H1 (cell line): ENCODE data around the gene TRAF5. TPM values are rescaled to one million over a fixed set of nuclear protein-coding genes. Genes with fewer than 3 reads are reported as not detected.

Experiments used
- CTCF ChIA-PET: fragments of 300-600 bp; sonication (Branson Sonifier 250); formaldehyde crosslinking; loops from one replicate; lab custom pipeline; 2021; ENCODE audit not compliant: partially characterized antibody; lab: Charles Lee
- POLR2A ChIA-PET: fragments of 300-600 bp; sonication (Branson Sonifier 250); formaldehyde crosslinking; loops from one replicate; lab custom pipeline; 2021; ENCODE audit warnings: inconsistent platforms; ENCODE audit not compliant: partially characterized antibody; lab: Charles Lee
- DNase-seq, 2 experiments: peaks; one replicate each; pipeline versions ENCODE4 v3.0.0 to v3.0.0-alpha.2; 2010 to 2022; ENCODE audit warnings: low spot score in 2 of 2, low read depth in 1 of 2, mixed read lengths in 1 of 2
- FAIRE-seq: peaks from 2 replicates; lab custom pipeline; 2011; peaks lifted over from hg19 to GRCh38; lab: Jason Lieb, UNC
- H2AFZ ChIP-seq: 2 replicates; pipeline ENCODE4 v1.8.1; 2012; ENCODE audit warnings: low read length, inconsistent platforms
- H2AK5ac ChIP-seq: 2 replicates; pipeline ENCODE4 v1.6.1; 2013; ENCODE audit warnings: low read depth, low read length
- H2BK120ac ChIP-seq: replicated peaks from 2 replicates; pipeline ENCODE3; 2013; ENCODE audit warnings: low read depth, low read length, inconsistent platforms
- H2BK12ac ChIP-seq: 2 replicates; pipeline ENCODE4 v1.6.1; 2013; ENCODE audit warnings: low read depth, low read length
- H2BK15ac ChIP-seq: 2 replicates; pipeline ENCODE4 v1.6.1; 2013; ENCODE audit warnings: low read length
- H2BK20ac ChIP-seq: 2 replicates; pipeline ENCODE4 v1.6.1; 2013; ENCODE audit warnings: low read length
- H2BK5ac ChIP-seq: 2 replicates; pipeline ENCODE4 v1.6.1; 2013; ENCODE audit warnings: low read depth, low read length
- H3K14ac ChIP-seq: 2 replicates; pipeline ENCODE4 v1.6.1; 2013; ENCODE audit warnings: inconsistent platforms; ENCODE audit not compliant: insufficient read length
- H3K18ac ChIP-seq: 2 replicates; pipeline ENCODE4 v1.6.1; 2013; ENCODE audit warnings: low read length; ENCODE audit errors: extremely low read depth
- H3K23ac ChIP-seq: 2 replicates; pipeline ENCODE4 v1.6.1; 2013; ENCODE audit warnings: inconsistent platforms; ENCODE audit not compliant: insufficient read length
- H3K23me2 ChIP-seq: 2 replicates; pipeline ENCODE4 v1.6.1; 2013; ENCODE audit warnings: low read depth, low read length
- H3K27ac ChIP-seq: 2 replicates; pipeline ENCODE4 v1.6.1; 2011; ENCODE audit warnings: low read depth, low read length, inconsistent platforms
- H3K27me3 ChIP-seq, 4 experiments: replicated peaks in 1 of 4; 1 replicate in 1 of 4; 2 replicates in 3 of 4; pipeline versions ENCODE4 v1.6.1 to v1.8.1; 2011 to 2013; ENCODE audit warnings: low read length in 3 of 4, mild to moderate bottlenecking in 3 of 4, inconsistent platforms in 2 of 4, mixed read lengths in 2 of 4, moderate library complexity in 1 of 4; ENCODE audit not compliant: control insufficient read depth in 3 of 4, insufficient read depth in 3 of 4; ENCODE audit errors: extremely low read depth in 1 of 4
- H3K36me3 ChIP-seq, 4 experiments: 2 replicates each; pipeline versions ENCODE4 v1.6.1 to v1.8.1; 2011 to 2013; ENCODE audit warnings: mild to moderate bottlenecking in 4 of 4, low read length in 3 of 4, moderate library complexity in 2 of 4, control low read depth in 1 of 4, inconsistent platforms in 1 of 4; ENCODE audit not compliant: insufficient read depth in 4 of 4, control insufficient read depth in 2 of 4
- H3K4ac ChIP-seq: replicated peaks from 2 replicates; pipeline ENCODE3; 2013; ENCODE audit warnings: low read length, low read depth, mixed read lengths, inconsistent platforms; ENCODE audit not compliant: insufficient read length
- H3K4me1 ChIP-seq, 4 experiments: replicated peaks in 1 of 4; 1 replicate in 1 of 4; 2 replicates in 3 of 4; pipeline versions ENCODE4 v1.6.1 to v1.8.1; 2011 to 2013; ENCODE audit warnings: low read length in 3 of 4, inconsistent platforms in 2 of 4, mixed read lengths in 1 of 4; ENCODE audit not compliant: insufficient read depth in 4 of 4, control insufficient read depth in 3 of 4
- H3K4me2 ChIP-seq, 2 experiments: 2 replicates each; pipeline versions ENCODE4 v1.6.1 to v1.8.1; 2011 to 2013; ENCODE audit warnings: low read depth in 2 of 2, low read length in 2 of 2, control low read depth in 1 of 2, inconsistent platforms in 1 of 2, mild to moderate bottlenecking in 1 of 2; ENCODE audit not compliant: insufficient read depth in 1 of 2
- H3K4me3 ChIP-seq, 4 experiments: fragments of 200-600, 300-600 bp in 1 of 4; sonication (generic), shearing (Covaris generic), sonication (Bioruptor Twin) in 1 of 4; 2 replicates each; pipeline versions ENCODE4 v1.5.1 to v1.8.1; 2011 to 2016; ENCODE audit warnings: low read length in 4 of 4, low read depth in 3 of 4, control low read depth in 2 of 4, inconsistent platforms in 2 of 4, mild to moderate bottlenecking in 2 of 4, mixed read lengths in 1 of 4, moderate library complexity in 1 of 4; ENCODE audit not compliant: insufficient read depth in 2 of 4; ENCODE audit errors: extremely low read depth in 1 of 4
- H3K56ac ChIP-seq: replicated peaks from 2 replicates; pipeline ENCODE3; 2013; ENCODE audit warnings: low read depth, mild to moderate bottlenecking, mixed read lengths, low read length, inconsistent platforms; ENCODE audit not compliant: insufficient read length
- H3K79me1 ChIP-seq: 2 replicates; pipeline ENCODE4 v1.6.1; 2013; ENCODE audit warnings: low read depth, low read length, control low read depth
- H3K79me2 ChIP-seq, 2 experiments: 2 replicates each; pipeline versions ENCODE4 v1.6.1 to v1.8.1; 2012 to 2013; ENCODE audit warnings: low read length in 2 of 2, mild to moderate bottlenecking in 2 of 2, inconsistent platforms in 1 of 2; ENCODE audit not compliant: insufficient read depth in 2 of 2, control insufficient read depth in 1 of 2
- H3K9ac ChIP-seq, 4 experiments: replicated peaks in 1 of 4; 1 replicate in 1 of 4; 2 replicates in 3 of 4; pipeline versions ENCODE4 v1.6.1 to v1.8.1; 2011 to 2013; ENCODE audit warnings: low read depth in 3 of 4, low read length in 3 of 4, control low read depth in 2 of 4, mild to moderate bottlenecking in 2 of 4, moderate library complexity in 2 of 4, inconsistent platforms in 1 of 4; ENCODE audit errors: extremely low read depth in 1 of 4
- H3K9me3 ChIP-seq, 2 experiments: 2 replicates each; pipeline versions ENCODE4 v1.6.1 to v1.8.1; 2012 to 2013; ENCODE audit warnings: mild to moderate bottlenecking in 2 of 2, moderate library complexity in 2 of 2, control low read depth in 1 of 2, inconsistent platforms in 1 of 2, low read depth in 1 of 2, low read length in 1 of 2, mixed read lengths in 1 of 2; ENCODE audit not compliant: insufficient read depth in 2 of 2
- H4K20me1 ChIP-seq, 2 experiments: replicated peaks in 1 of 2; 2 replicates each; pipeline versions ENCODE3 to v1.8.1; 2011 to 2013; ENCODE audit warnings: inconsistent platforms in 2 of 2, low read length in 2 of 2, mild to moderate bottlenecking in 1 of 2; ENCODE audit not compliant: insufficient read depth in 2 of 2, control insufficient read depth in 1 of 2
- H4K5ac ChIP-seq: 2 replicates; pipeline ENCODE4 v1.6.1; 2013; ENCODE audit warnings: low read length, low read depth, mixed read lengths, inconsistent platforms; ENCODE audit not compliant: insufficient read length
- H4K8ac ChIP-seq: 2 replicates; pipeline ENCODE4 v1.8.0; 2013; ENCODE audit warnings: mild to moderate bottlenecking, moderate library complexity, low read length, inconsistent platforms; ENCODE audit not compliant: insufficient read depth; ENCODE audit errors: extremely low read depth
- H4K91ac ChIP-seq: replicated peaks from 2 replicates; pipeline ENCODE3; 2013; ENCODE audit warnings: low read length, mixed read lengths, inconsistent platforms; ENCODE audit not compliant: insufficient read length
- CBX5 ChIP-seq: fragments of 300-800, 300-1000 bp; sonication (generic); IDR thresholded peaks from 2 replicates; pipeline ENCODE4 v1.7.1; 2016; ENCODE audit warnings: antibody characterized with exemption, low read length, low read depth
- FOSL1 ChIP-seq: IDR thresholded peaks from 2 replicates; pipeline ENCODE4 v1.6.1; 2011; ENCODE audit warnings: mild to moderate bottlenecking, low read depth, low read length, moderate library complexity; ENCODE audit not compliant: insufficient read depth
- GABPA ChIP-seq: IDR thresholded peaks from 2 replicates; pipeline ENCODE4 v1.6.1; 2011; ENCODE audit warnings: mild to moderate bottlenecking, low read length, moderate library complexity, borderline replicate concordance; ENCODE audit not compliant: insufficient read depth
- GTF2F1 ChIP-seq: IDR thresholded peaks from 2 replicates; pipeline ENCODE4 v1.6.1; 2012; ENCODE audit warnings: low read depth, low read length, improper control_type of control experiment, borderline replicate concordance
- HDAC2 ChIP-seq, 2 experiments: fragments of 300-600 bp in 1 of 2; sonication (generic) in 1 of 2; IDR thresholded peaks; 2 replicates each; pipeline ENCODE4 v1.6.1; 2011 to 2012; ENCODE audit warnings: low read depth in 2 of 2, low read length in 2 of 2, mild to moderate bottlenecking in 2 of 2, moderate library complexity in 2 of 2, borderline replicate concordance in 1 of 2, inconsistent platforms in 1 of 2
- JUND ChIP-seq: IDR thresholded peaks from 2 replicates; pipeline ENCODE4 v1.6.1; 2011; ENCODE audit warnings: mild to moderate bottlenecking, improper control_type of control experiment, low read length
- POLR2A ChIP-seq, 2 experiments: IDR thresholded peaks; 1 replicate in 1 of 2; 2 replicates in 1 of 2; pipeline ENCODE4 v1.6.1; 2011; ENCODE audit warnings: low read depth in 2 of 2, low read length in 2 of 2, mild to moderate bottlenecking in 2 of 2; ENCODE audit errors: control extremely low read depth in 1 of 2
- SAP30 ChIP-seq: fragments of 300-600 bp; sonication (generic); IDR thresholded peaks from 2 replicates; pipeline ENCODE4 v1.7.1; 2012; ENCODE audit warnings: low read length, moderate library complexity, mild to moderate bottlenecking, inconsistent platforms; ENCODE audit not compliant: insufficient read depth, insufficient replicate concordance
- SIN3A ChIP-seq, 2 experiments: IDR thresholded peaks in 1 of 2; conservative IDR thresholded peaks in 1 of 2; 2 replicates each; pipeline ENCODE4 v1.6.1; 2011 to 2012; ENCODE audit warnings: low read length in 2 of 2, improper control_type of control experiment in 1 of 2, low read depth in 1 of 2, mild to moderate bottlenecking in 1 of 2
- TAF1 ChIP-seq: IDR thresholded peaks from 2 replicates; pipeline ENCODE4 v1.6.1; 2011; ENCODE audit warnings: mild to moderate bottlenecking, low read depth, low read length
- TAF7 ChIP-seq: optimal IDR thresholded peaks from 2 replicates; pipeline ENCODE3; 2011; ENCODE audit warnings: low read depth, mild to moderate bottlenecking, inconsistent platforms, low read length, moderate library complexity, borderline replicate concordance
- WGBS, 2 experiments: shearing (Covaris generic) in 1 of 2; methylation state at CpG; one replicate each; pipeline versions ENCODE4 v1.1.6 to v1.1.7; 2013 to 2015; ENCODE audit warnings: low lambda C conversion rate in 2 of 2, mixed read lengths in 2 of 2, inconsistent platforms in 1 of 2, low coverage in 1 of 2, missing lambda C conversion rate in 1 of 2; ENCODE audit not compliant: insufficient replicate concordance in 2 of 2, insufficient coverage in 1 of 2, insufficient read length in 1 of 2; ENCODE audit errors: extremely low coverage in 1 of 2, missing lambda C conversion rate in 1 of 2; 5-methylcytosine and 5-hydroxymethylcytosine counted together
- polyA plus RNA-seq, 7 experiments: library from polyadenylated mRNA; depleted of rRNA in 3 of 7; stranded (reverse) in 5 of 7; unstranded in 2 of 7; fragments of >200 nt in 5 of 7; fragments of 200-250 nt in 2 of 7; gene quantifications; 1 replicate in 5 of 7; 2 replicates in 1 of 7; 4 replicates in 1 of 7; pipeline versions ENCODE4 v1.2.1 to v1.2.3, GENCODE V29; 2011 to 2013; ENCODE audit warnings: missing spikeins in 2 of 7, mixed read lengths in 2 of 7
- total RNA-seq: library from RNA; stranded (reverse); fragmentation: NEBNext Ultra II Directional; extraction: Animal tissue kit (Norgen Biotek cat#: 25700); gene quantifications from 2 replicates; pipeline ENCODE4 v1.2.1, GENCODE V29; 2021

TRAF5 gene
- total and polyA plus RNA-seq, 2 of the 8 experiments (the other 6 are each of a cell fraction or from before 2014, with no cell fraction given), result 13.0 to 17.1 TPM

DNA sequence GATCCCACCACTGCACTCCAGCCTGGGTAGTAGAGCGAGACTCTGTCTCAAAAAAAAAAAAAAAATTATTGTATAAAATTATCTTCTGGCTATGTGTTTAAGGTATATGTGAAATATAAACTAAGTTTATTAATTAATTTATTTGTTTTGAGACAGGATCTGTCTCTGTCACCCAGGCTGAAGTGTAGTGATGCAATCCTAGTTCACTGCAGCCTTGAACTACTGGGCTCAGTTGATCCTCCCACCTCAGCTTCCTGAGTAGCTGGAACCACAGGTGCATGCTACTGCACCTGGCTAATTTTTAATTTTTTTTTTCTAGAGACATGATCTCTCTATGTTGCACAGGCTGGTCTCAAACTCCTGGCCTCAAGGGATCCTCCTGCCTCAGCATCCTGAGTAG lies 97.4 kb downstream of the TRAF5 start:
- no peak overlapping the region for H3K9ac ChIP-seq
- no peak overlapping the region for H3K27ac ChIP-seq
- H4K8ac ChIP-seq, result no peak overlapping the region
- no peaks in the 10 kb centered on the region for H3K27me3 ChIP-seq
- no peak overlapping the region for H3K4me2 ChIP-seq
- no peak overlapping the region for H2BK120ac ChIP-seq
- DNase-seq (no peak), FAIRE-seq (no peak)
- no peaks in the 10 kb centered on the region for H3K36me3 ChIP-seq
- peaks cover 0 to 3% (median 1%) of the 10 kb centered on the region in 4 experiments; a peak in 2 of 7 replicates for H3K4me1 ChIP-seq
- no peak overlapping the region for H2BK5ac ChIP-seq
- H3K79me2 ChIP-seq, result no peaks in the 10 kb centered on the region; a peak in 1 of 4 replicates
- no peak overlapping the region for H4K5ac ChIP-seq
- no peak overlapping the region for H4K91ac ChIP-seq
- H3K4ac ChIP-seq, result no peak overlapping the region
- WGBS, 2 experiments, result 92% methylated on average over 1 of the region's 1 CpG; no CpG with 5 or more reads in 1 of the 2 experiments
- no peak overlapping the region for H2AK5ac ChIP-seq
- H3K14ac ChIP-seq, result no peak overlapping the region
- no peak overlapping the region for H2BK20ac ChIP-seq
- no peak overlapping the region for H2BK15ac ChIP-seq
- no peaks in the 10 kb centered on the region for H4K20me1 ChIP-seq
- POLR2A ChIA-PET, result interaction anchor here (0.6 kb wide), 1 partner anchor 159 kb away, joined by 3 read pairs; no protein-coding TSS in a partner anchor
- no peaks in the 10 kb centered on the region for H3K9me3 ChIP-seq
- CTCF ChIA-PET, result interaction anchor here (1.0 to 1.7 kb wide), 2 partner anchors 47 to 54 kb away, joined by 3 to 4 read pairs; no protein-coding TSS in a partner anchor
- H3K23ac ChIP-seq, result no peak overlapping the region
- H3K4me3 ChIP-seq, result no peak overlapping the region
- no peak overlapping the region for H2BK12ac ChIP-seq
- no peak overlapping the region for H3K56ac ChIP-seq
- H2AFZ ChIP-seq, result no peak overlapping the region
- H3K18ac ChIP-seq, result no peak overlapping the region
- no peaks in the 10 kb centered on the region for H3K23me2 ChIP-seq
- no peaks in the 10 kb centered on the region for H3K79me1 ChIP-seq
- TF ChIP-seq HDAC2 (IDR thresholded peaks at IDR 0.05; ENCODE audit: borderline replicate concordance in 1 of 2, low read depth in 2 of 2, low read length in 2 of 2) (no peak), GTF2F1 (no peak), SAP30 (no peak), POLR2A (IDR thresholded peaks at IDR 0.05; ENCODE audit: control extremely low read depth in 1 of 2, low read depth in 2 of 2, low read length in 2 of 2) (no peak), GABPA (no peak), JUND (no peak), CBX5 (no peak), TAF1 (no peak), FOSL1 (no peak), TAF7 (no peak), SIN3A (conservative IDR thresholded peaks at IDR 0.05 in 1 of 2, IDR thresholded peaks at IDR 0.05 in 1 of 2; ENCODE audit: low read depth in 1 of 2, low read length in 2 of 2) (no peak)
